Peyer's patch (tissue), 4 donors: ENCODE measurements around the gene KRTAP3-2.

Experiments used
- POLR2A ChIP-seq, 2 donors: fragments of 450-650 bp; IDR thresholded peaks; one replicate each; pipeline ENCODE4 v1.5.1; 2017; ENCODE audit warnings: antibody characterized with exemption in 2 of 2, mild to moderate bottlenecking in 2 of 2, moderate library complexity in 2 of 2
- TF ChIP-seq, protein P1 (sequence below), 6 experiments: fragments of 450-650 bp in 4 of 6; fragments of 200-600 bp in 2 of 6; sonication (generic) in 1 of 6; IDR thresholded peaks; one replicate each; pipeline ENCODE4 v1.5.1; 2017 to 2019; ENCODE audit warnings: antibody characterized with exemption in 6 of 6, mild to moderate bottlenecking in 3 of 6, moderate library complexity in 1 of 6

DNA sequence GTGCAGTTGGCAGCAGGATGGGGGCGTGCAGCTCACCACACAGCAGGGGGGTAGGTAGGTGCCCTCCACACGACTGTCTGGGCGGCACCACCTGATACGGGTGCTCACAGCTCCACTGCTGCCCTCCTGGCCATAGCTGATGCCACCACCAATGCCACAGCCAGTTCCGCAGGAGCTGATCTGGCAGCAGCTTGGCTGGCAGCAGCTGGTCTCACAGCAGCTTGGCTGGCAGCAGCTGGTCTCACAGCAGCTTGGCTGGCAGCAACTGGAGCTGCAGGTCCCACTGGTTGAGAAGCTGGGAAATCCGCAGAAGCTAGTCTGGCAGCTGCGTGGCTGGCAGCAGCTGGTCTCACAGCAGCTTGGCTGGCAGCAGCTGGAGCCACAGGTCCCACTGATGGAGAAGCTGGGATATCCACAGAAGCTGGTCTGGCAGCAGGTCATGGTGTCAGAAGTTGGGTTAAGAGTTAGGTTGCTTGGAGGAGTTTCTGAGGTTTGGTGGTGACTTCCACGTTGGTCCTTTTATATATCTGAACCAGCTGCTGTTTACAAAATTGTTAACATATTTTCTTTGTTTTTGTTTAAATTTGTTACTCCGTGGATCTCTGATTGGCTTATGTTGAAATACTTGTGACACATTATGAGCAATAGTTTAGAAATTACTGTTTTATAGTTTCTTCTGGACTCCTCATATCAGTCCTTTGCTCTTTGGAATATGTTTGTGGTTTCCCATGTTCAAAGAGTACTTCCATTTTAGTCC lies 27.2 kb upstream of the KRTAP3-2 start, which contains the start of gene KRTAP1-5:
- TF ChIP-seq, protein P1, sequence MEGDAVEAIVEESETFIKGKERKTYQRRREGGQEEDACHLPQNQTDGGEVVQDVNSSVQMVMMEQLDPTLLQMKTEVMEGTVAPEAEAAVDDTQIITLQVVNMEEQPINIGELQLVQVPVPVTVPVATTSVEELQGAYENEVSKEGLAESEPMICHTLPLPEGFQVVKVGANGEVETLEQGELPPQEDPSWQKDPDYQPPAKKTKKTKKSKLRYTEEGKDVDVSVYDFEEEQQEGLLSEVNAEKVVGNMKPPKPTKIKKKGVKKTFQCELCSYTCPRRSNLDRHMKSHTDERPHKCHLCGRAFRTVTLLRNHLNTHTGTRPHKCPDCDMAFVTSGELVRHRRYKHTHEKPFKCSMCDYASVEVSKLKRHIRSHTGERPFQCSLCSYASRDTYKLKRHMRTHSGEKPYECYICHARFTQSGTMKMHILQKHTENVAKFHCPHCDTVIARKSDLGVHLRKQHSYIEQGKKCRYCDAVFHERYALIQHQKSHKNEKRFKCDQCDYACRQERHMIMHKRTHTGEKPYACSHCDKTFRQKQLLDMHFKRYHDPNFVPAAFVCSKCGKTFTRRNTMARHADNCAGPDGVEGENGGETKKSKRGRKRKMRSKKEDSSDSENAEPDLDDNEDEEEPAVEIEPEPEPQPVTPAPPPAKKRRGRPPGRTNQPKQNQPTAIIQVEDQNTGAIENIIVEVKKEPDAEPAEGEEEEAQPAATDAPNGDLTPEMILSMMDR (IDR thresholded peaks at IDR 0.05) = no peak
- no peak for TF ChIP-seq POLR2A (IDR thresholded peaks at IDR 0.05)
